ENCODE measurements around the gene LAMTOR3.

The LAMTOR3 gene

DNA sequence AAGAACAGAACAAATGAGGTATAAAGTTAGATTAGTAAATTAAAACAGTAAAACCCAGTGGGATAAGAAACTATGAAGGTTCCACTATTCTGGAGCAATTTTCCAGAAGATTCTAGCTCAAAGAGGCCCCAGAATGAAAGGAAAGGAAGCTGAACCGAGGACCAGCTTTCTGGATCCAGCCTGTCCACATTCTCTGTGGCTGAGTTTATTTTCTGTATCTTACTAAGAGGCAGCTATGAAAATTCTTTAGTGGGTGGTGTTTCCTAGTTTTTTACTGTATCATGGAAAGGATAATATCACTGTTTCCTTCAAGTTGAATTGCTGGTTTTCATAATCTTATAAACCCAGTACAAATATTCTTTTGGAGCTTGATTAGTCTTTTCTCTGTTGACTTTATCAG lies 65.8 kb downstream of the LAMTOR3 start:
- DNase-seq, result no peak

Data from RPMI8226 (cell line).